Neutrophil (primary cell): Measurements from ENCODE around the gene ATOH8.

Experiments used
- H3K27ac ChIP-seq: fragments of 200-600 bp; sonication (generic); 2 replicates; pipeline ENCODE4 v1.5.1; 2016; ENCODE audit warnings: mild to moderate bottlenecking, moderate library complexity
- H3K27me3 ChIP-seq: fragments of 200-600 bp; sonication (generic); 2 replicates; pipeline ENCODE4 v1.6.0; 2016; ENCODE audit warnings: mild to moderate bottlenecking
- H3K36me3 ChIP-seq: fragments of 200-600 bp; sonication (generic); 2 replicates; pipeline ENCODE4 v1.5.1; 2017
- H3K4me1 ChIP-seq, 2 experiments: fragments of 200-600 bp in 1 of 2; sonication (generic) in 1 of 2; 1 replicate in 1 of 2; 2 replicates in 1 of 2; pipeline versions ENCODE4 v1.5.1 to v1.6.1; 2013 to 2016; ENCODE audit warnings: low read depth in 1 of 2, low read length in 1 of 2, mild to moderate bottlenecking in 1 of 2, moderate library complexity in 1 of 2; ENCODE audit not compliant: control insufficient read depth in 1 of 2, insufficient read depth in 1 of 2
- H3K4me3 ChIP-seq, 2 experiments: fragments of 200-600 bp in 1 of 2; sonication (generic) in 1 of 2; 1 replicate in 1 of 2; 2 replicates in 1 of 2; pipeline ENCODE4 v1.5.1; 2013 to 2016; ENCODE audit warnings: low read depth in 1 of 2, low read length in 1 of 2, mild to moderate bottlenecking in 1 of 2, moderate library complexity in 1 of 2
- H3K9me3 ChIP-seq: fragments of 200-600 bp; sonication (generic); 2 replicates; pipeline ENCODE4 v1.5.1; 2016
- CTCF ChIP-seq: fragments of 200-600 bp; sonication (generic); IDR thresholded peaks from 2 replicates; pipeline ENCODE4 v1.5.1; 2016; ENCODE audit warnings: antibody characterized with exemption

Gene ATOH8

GRCh38 chr2:85788603-85789002, 34.8 kb downstream of the ATOH8 start:
- Histone ChIP-seq H3K36me3 (no peaks in the 10 kb centered on the region), H3K4me1 (peaks cover 26 to 44% of the 10 kb centered on the region in 2 experiments), H3K27ac (no peak overlapping the region), H3K9me3 (no peaks in the 10 kb centered on the region), H3K4me3 (no peak overlapping the region), H3K27me3 (peaks cover 18% of the 10 kb centered on the region)
- no peak for TF ChIP-seq CTCF

DNA sequence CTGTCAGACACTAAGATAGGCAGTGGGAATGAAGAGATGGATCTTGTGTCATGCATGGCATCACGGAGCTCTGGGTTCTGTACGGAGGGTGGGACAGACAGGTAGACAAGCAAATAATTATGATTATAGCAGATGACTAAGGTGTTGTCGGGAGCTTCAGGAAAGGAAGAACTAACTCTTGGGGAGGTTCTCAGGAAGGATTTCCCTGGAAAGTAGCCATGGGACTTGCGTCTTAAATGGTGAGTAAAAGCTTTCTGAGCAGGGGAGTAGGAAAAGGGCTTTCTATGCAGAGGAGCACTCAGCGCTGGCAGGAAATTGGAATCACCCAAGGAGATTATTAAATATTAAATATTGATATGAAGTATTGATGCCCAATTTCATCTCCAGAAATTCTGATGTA, 35.5 kb downstream of the ATOH8 start:
- H3K36me3 ChIP-seq = no peaks in the 10 kb centered on the region
- H3K4me3 ChIP-seq = no peak overlapping the region
- H3K4me1 ChIP-seq = peaks cover 26 to 38% of the 10 kb centered on the region in 2 experiments
- TF ChIP-seq CTCF = no peak
- H3K27ac ChIP-seq = no peak overlapping the region
- H3K27me3 ChIP-seq = peaks cover 18% of the 10 kb centered on the region
- no peaks in the 10 kb centered on the region for H3K9me3 ChIP-seq

DNA sequence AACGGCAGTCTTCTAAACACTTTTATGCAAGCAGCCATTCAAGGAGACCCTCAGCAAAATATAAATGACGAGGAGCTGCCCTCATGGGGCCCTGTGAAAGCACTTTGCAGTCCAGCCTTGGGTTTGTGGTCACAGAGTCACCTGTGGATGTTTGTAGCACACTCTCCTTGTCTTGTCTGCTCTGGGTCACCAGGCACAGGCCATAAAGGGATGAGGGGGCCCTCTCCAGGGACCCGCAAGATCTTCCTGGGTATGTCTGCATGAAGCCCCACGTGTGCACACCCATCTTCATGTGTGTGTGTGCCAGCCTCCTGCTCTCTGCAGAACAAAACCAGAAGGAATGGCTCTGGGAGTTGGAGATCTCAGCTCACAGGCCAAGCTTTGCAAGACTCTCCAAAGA, 36.2 kb downstream of the ATOH8 start:
- no peak overlapping the region for H3K4me3 ChIP-seq
- no peak overlapping the region for H3K27ac ChIP-seq
- no peak for TF ChIP-seq CTCF
- H3K36me3 ChIP-seq = no peaks in the 10 kb centered on the region
- H3K9me3 ChIP-seq = no peaks in the 10 kb centered on the region
- H3K4me1 ChIP-seq = peaks cover 26 to 38% of the 10 kb centered on the region in 2 experiments
- peaks cover 12% of the 10 kb centered on the region for H3K27me3 ChIP-seq

DNA sequence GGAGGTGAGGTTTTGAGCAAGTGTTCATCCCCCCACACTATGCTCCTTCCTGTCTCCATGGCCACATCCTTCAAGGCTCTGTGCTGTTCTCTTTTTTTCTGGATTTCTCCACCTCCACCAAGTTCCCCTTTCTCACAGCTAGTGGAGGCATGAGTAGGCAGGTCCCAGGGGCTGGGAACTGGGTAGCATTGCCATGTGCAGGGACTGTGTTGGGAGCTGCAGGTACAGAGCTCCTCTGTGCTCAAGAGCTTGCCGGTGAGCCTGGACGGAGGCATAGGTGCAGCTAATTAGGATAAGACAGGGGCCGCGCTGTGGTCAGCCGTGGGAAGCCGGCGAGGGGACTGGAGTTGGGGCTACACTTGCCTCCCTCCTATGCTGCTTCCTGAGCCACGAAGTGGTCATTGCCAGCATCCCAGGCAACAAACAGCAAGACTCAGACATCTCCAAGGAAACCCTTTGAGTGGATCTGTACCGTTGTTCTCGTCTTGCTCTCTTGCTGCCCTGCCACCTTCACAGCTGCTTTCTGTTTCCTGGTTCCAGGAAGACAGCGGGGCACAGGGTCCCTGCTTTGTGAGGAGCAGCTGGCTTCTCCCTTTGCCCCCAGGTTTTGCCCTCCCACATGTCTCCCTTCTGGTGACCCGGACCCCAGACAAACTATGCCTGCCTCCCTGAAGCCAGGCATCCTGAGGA, 36.9 kb downstream of the ATOH8 start:
- H3K27ac ChIP-seq = no peak overlapping the region
- H3K4me3 ChIP-seq = no peak overlapping the region
- H3K27me3 ChIP-seq = peaks cover 5% of the 10 kb centered on the region
- no peak for TF ChIP-seq CTCF
- H3K9me3 ChIP-seq = no peaks in the 10 kb centered on the region
- H3K36me3 ChIP-seq = no peaks in the 10 kb centered on the region
- H3K4me1 ChIP-seq = peaks cover 26 to 33% of the 10 kb centered on the region in 2 experiments

DNA sequence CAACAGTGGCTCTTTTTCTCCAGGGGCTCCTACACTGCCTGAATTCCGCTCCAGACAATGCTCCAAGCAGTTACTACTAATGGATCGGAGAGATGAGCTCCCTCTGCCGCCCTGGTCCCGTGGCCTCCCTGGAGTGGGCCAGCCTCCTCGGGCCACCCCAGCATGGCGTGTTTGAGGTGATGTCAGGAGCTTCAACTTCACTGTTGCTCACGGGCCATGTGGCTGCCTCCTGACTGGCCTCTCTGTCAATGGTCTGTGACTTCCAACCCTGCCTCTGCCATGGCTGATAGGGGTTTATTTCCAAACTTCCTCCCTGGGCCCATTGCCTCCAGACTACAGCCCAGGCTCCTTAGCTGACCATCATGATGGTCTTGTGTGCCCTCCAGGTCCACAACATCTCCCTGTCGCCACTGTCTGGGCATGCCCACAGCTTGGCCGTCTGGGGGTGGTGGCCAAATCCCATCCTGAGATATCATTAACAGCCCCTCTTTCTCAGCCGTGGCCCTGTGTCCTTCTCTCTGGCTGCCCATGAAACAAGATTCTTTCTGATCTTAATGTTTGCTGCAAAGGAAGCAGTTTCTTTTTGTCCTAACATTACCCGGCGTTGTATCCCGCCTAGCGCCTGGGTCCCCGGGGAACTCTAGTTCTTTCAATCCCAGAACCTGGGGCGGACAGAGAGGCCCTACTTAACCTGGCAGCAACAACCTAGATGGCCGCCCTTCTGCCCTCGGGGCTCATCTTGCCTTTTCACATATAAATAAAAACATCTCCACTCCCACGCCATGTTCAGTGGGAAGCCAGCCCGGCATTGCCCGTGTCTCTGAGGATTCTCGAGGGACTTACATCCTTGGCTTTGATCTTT, 38.1 kb downstream of the ATOH8 start:
- TF ChIP-seq CTCF = no peak
- Histone ChIP-seq H3K4me1 (peaks cover 24 to 25% of the 10 kb centered on the region in 2 experiments), H3K36me3 (no peaks in the 10 kb centered on the region), H3K27ac (no peak overlapping the region), H3K27me3 (no peaks in the 10 kb centered on the region), H3K4me3 (no peak overlapping the region), H3K9me3 (no peaks in the 10 kb centered on the region)
